Lung (tissue), 12 donors: ENCODE results near the gene CYB5D1. TPM values are rescaled to one million over a fixed set of nuclear protein-coding genes. Genes with fewer than 3 reads are reported as not detected.
A peak's percentile ranks its signal among the peaks of the same experiment; 100 is the strongest.

Source experiments
- ATAC-seq: fragments of 200-7000 bp; cut with Tn5 transposase; one replicate; pipeline ENCODE4 v1.9.1; 2020; ENCODE audit warnings: moderate number of reproducible peaks; ENCODE audit not compliant: insufficient read depth, low FRiP score
- DNase-seq, 3 donors: peaks; one replicate each; pipeline ENCODE4 v3.0.0-alpha.2; 2013 to 2017
- H3K27ac ChIP-seq, 2 donors: one replicate each; pipeline ENCODE4 v1.5.1; 2013; ENCODE audit warnings: mild to moderate bottlenecking in 2 of 2, moderate library complexity in 2 of 2, control low read depth in 1 of 2, inconsistent platforms in 1 of 2, low read depth in 1 of 2, low read length in 1 of 2
- H3K27me3 ChIP-seq, 3 donors: one replicate each; pipeline ENCODE4 v1.5.1; 2013; ENCODE audit warnings: low read length in 2 of 3; ENCODE audit not compliant: control insufficient read depth in 3 of 3, insufficient read depth in 3 of 3
- H3K36me3 ChIP-seq, 4 donors: one replicate each; pipeline ENCODE4 v1.5.1; 2013; ENCODE audit warnings: low read length in 4 of 4, mild to moderate bottlenecking in 1 of 4, moderate library complexity in 1 of 4; ENCODE audit not compliant: control insufficient read depth in 4 of 4, insufficient read depth in 4 of 4
- H3K4me1 ChIP-seq, 5 donors: one replicate each; pipeline ENCODE4 v1.5.1; 2013; ENCODE audit warnings: low read length in 5 of 5, mild to moderate bottlenecking in 2 of 5, moderate library complexity in 1 of 5; ENCODE audit not compliant: control insufficient read depth in 5 of 5, insufficient read depth in 5 of 5
- H3K4me3 ChIP-seq: one replicate; pipeline ENCODE4 v1.5.1; 2013; ENCODE audit warnings: mild to moderate bottlenecking, control low read depth, moderate library complexity
- H3K9ac ChIP-seq, 2 donors: one replicate each; pipeline ENCODE4 v1.5.1; 2013; ENCODE audit warnings: low read length in 2 of 2, control low read depth in 1 of 2; ENCODE audit not compliant: insufficient read depth in 1 of 2
- H3K9me3 ChIP-seq, 4 donors: one replicate each; pipeline ENCODE4 v1.5.1; 2013; ENCODE audit warnings: low read length in 3 of 4, mild to moderate bottlenecking in 1 of 4, moderate library complexity in 1 of 4; ENCODE audit not compliant: control insufficient read depth in 4 of 4, insufficient read depth in 3 of 4
- WGBS, 2 donors: extraction: QIAGEN DNeasy Blood & Tissue Kit; methylation state at CpG; one replicate each; pipeline ENCODE4 v1.1.7; 2013; 5-methylcytosine and 5-hydroxymethylcytosine counted together
- polyA plus RNA-seq, 2 donors: library from polyadenylated mRNA; stranded (reverse); fragments of 200-250 nt; gene quantifications; one replicate each; pipeline ENCODE4 v1.2.1, GENCODE V29; 2013
- total RNA-seq, 2 donors: library from RNA; depleted of rRNA in 1 of 2; stranded (reverse); fragments of >200 nt in 1 of 2; gene quantifications; one replicate each; pipeline ENCODE4 v1.2.1, GENCODE V29; 2014 to 2021
- TF ChIP-seq, protein P1 (sequence below): IDR thresholded peaks from 2 replicates; pipeline ENCODE4 v1.5.1; 2012; ENCODE audit warnings: mild to moderate bottlenecking; ENCODE audit errors: control extremely low read depth, extremely low read depth
- donor health status: control.
- donor health status: control.
- donor health status: Bipolar disorder and iron deficiency.
- donor health status: healthy.
- donor health status: DM: yes; HTN: yes; CAD: no.

CYB5D1 gene
- total and polyA plus RNA-seq, 4 donors, result 5.5 to 21.6 (median 14.0) TPM

DNA sequence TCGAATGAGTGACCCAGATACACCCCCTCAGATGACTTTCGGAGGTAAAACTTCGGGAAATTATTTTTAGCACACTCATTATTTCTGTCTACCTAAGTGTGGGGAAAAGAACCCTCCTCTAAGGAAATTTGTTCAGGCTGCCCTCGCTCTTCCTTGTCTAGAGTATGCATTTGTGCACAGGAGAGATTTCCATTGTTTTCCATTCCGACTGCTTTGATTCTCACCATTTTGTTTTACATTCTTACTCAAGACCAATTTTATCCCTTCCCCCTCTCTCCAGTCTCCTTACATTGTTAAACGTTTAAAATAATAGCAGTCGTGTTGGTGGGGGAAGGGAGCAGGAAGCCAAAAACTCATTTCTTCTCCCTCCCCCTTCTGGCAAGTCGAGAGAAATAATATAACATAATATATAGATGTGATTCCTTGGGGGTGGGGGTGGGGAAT is 29.3 kb downstream of the CYB5D1 start:
- peak overlapping the region; percentile 14 to 93 for H3K27ac ChIP-seq
- H3K4me1 ChIP-seq, result peaks cover 15 to 63% (median 26%) of the 10 kb centered on the region in 5 donors
- 2% methylated on average over 8 of the region's 8 CpGs for WGBS, 2 donors
- peaks cover 0 to 22% (median 13%) of the 10 kb centered on the region in 4 donors for H3K36me3 ChIP-seq
- no peak overlapping the region for H3K4me3 ChIP-seq
- TF ChIP-seq, protein P1, sequence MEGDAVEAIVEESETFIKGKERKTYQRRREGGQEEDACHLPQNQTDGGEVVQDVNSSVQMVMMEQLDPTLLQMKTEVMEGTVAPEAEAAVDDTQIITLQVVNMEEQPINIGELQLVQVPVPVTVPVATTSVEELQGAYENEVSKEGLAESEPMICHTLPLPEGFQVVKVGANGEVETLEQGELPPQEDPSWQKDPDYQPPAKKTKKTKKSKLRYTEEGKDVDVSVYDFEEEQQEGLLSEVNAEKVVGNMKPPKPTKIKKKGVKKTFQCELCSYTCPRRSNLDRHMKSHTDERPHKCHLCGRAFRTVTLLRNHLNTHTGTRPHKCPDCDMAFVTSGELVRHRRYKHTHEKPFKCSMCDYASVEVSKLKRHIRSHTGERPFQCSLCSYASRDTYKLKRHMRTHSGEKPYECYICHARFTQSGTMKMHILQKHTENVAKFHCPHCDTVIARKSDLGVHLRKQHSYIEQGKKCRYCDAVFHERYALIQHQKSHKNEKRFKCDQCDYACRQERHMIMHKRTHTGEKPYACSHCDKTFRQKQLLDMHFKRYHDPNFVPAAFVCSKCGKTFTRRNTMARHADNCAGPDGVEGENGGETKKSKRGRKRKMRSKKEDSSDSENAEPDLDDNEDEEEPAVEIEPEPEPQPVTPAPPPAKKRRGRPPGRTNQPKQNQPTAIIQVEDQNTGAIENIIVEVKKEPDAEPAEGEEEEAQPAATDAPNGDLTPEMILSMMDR, result no peak
- ATAC-seq (no peak), DNase-seq (no peak)
- H3K9me3 ChIP-seq, result no peaks in the 10 kb centered on the region
- H3K9ac ChIP-seq, result peak overlapping the region; percentile 20 to 81
- no peaks in the 10 kb centered on the region for H3K27me3 ChIP-seq

DNA sequence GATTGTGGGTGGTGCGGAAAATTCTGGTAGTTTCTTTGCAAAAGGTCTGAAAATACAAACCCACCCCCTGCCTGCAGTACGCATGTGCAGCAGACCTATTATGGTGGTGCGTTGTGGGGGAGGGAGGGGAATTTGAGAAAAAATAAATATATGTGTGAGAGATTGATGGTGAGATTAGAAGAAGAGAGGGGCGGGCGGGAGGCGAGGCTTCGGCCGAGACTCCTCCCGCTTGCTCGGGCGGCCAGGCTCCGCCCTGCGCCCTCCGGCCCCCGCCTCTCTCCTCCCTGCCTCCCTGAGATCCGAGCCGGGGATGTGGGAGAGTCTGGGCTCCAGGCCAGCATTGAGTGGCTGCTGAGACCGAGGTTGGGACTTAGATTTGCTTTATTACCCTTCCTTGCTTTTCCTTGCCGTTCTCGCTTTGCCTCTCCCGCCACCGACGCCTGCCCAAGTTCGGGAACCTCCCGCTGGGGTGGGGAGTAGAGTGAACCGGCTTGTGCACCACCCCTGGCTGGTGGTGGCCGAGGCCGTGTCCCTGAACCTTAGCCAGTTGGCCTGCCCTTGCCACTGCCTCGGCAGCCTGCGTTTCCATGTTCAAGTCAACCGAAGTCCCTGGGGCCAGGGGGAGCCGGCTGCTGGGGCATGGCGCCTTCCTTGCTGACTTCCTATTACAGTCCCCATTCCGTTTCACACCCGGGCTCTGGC is 29.8 kb downstream of the CYB5D1 start:
- H3K4me3 ChIP-seq, result no peak overlapping the region
- 0% methylated on average over 35 of the region's 35 CpGs for WGBS, 2 donors
- H3K9me3 ChIP-seq, result no peaks in the 10 kb centered on the region
- H3K9ac ChIP-seq, result peak overlapping the region; percentile 8 to 76
- H3K4me1 ChIP-seq, result peaks cover 15 to 58% (median 24%) of the 10 kb centered on the region in 5 donors
- peak; percentile 87 for ATAC-seq
- DNase-seq, result peak; percentile 98 to 100 (median 100)
- no peaks in the 10 kb centered on the region for H3K27me3 ChIP-seq
- H3K27ac ChIP-seq, result peak overlapping the region; percentile 86 to 93
- peaks cover 0 to 21% (median 13%) of the 10 kb centered on the region in 4 donors for H3K36me3 ChIP-seq
- TF ChIP-seq, protein P1, result no peak

DNA sequence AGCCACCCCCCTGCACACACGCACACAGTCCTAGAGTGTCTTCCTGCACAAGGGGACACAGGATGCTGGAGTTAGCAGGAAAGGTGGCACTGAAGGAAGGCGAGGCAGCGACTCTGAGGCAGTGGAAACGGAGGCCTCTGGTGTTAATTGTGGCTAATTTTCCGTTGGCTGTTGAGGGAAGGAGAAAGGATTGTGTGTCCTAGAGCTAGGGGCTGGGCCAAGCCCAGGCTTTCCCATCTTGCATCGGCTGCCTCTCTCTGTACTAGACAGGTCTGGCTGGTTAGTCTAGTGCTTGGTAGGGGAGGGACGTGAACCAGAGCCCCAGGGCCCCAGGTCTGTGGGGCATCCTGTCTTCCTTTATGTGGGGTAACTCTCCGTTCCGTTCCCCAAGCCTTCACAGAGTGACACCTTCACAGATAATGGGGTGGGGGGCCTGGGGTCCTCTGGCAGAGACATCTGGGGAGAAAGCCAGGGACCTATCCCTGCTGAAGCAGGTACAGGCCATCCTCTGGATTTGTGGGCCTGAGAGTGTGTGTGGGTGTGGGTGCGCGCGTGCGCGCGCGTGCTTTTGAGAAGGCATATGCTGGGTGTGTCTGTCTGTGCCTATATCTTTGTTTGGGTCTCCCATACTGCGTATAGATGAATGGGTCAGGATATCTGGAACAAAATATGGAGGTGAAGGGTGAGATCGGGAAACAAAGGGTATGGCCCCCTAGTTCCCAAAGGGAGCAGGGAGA is 30.5 kb downstream of the CYB5D1 start, which contains the start of gene CHD3:
TSS of gene CHD3 (plus strand) at position 606 of the 737 bp plus-strand sequence. CDS start 212 bp downstream, outside the sequence.
- Histone ChIP-seq H3K4me1 (peaks cover 15 to 50% (median 22%) of the 10 kb centered on the region in 5 donors), H3K27me3 (no peaks in the 10 kb centered on the region), H3K27ac (peak within 1 kb of the TSS; percentile 86 to 93), H3K9me3 (no peaks in the 10 kb centered on the region), H3K4me3 (no peak within 1 kb of the TSS), H3K9ac (peak within 1 kb of the TSS; percentile 8 to 79), H3K36me3 (peaks cover 0 to 24% (median 12%) of the 10 kb centered on the region in 4 donors)
- 28 to 34% methylated on average over 18 of the region's 18 CpGs for WGBS, 2 donors
- TF ChIP-seq, protein P1, result no peak
- DNase-seq (peak in 2 of 3 donors; percentile 72 to 76), ATAC-seq (no peak)
